Islet of Langerhans (tissue), 1 donor: ENCODE measurements around the gene PEX10.
"Not testable (repeated sequence)": the region's sequence is repeated elsewhere in the genome, so short reads cannot be mapped to it uniquely, and the experiment has no call there.

Source experiments
- FAIRE-seq: peaks from one replicate; lab custom pipeline; 2011; peaks lifted over from hg19 to GRCh38; lab: Jason Lieb, UNC

The PEX10 gene

GRCh38 chr1:2412395-2412772 is at the start of gene PEX10:
Gene PEX10, minus strand, starts transcription at chr1:2412564. Its CDS starts 62 bp downstream, at chr1:2412502.
- FAIRE-seq = no peak

GRCh38 chr1:2460996-2461751 is 48.8 kb upstream of the PEX10 start:
- no peak for FAIRE-seq

DNA sequence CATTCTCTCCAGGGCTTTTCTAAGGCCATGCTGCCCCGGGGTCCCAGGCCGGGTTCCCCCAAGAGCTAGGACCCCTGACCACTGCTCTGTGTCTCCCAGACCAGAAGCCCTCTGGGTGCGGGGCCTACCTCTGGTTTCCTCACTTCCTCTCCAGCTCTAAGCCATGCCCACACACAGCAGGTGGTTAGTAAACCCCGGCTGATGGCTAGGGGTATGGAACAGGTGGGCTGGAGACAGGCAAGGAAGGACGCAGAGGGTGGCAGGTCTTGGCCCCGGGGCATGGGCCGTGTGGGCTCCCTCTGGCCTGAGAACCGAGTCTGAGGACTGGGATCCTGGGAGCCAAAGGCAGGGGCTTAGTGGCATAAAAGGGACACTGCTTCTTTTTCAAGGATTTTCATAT is 47.8 kb upstream of the PEX10 start:
- no peak for FAIRE-seq

DNA sequence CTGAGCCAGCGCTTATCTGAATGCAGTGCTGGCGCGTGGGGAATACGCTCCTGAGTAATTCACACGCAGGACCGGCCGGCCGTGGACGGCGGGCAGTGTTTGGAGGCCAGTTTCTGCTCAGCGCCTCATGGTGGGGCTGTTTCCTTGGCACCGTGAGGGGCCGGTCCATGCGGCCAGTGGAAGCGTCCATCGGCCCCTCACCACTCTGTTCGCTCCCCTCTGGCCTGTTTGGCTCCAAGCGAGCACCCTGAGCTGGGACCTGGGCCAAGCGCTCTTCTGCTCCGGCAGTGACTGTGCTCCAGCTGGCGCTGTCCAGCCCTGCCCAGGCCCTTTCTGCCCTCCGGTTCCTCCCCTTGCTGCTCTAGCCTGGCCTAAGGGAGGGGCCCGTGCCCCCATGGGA is 47.4 kb upstream of the PEX10 start:
- FAIRE-seq = no peak

DNA sequence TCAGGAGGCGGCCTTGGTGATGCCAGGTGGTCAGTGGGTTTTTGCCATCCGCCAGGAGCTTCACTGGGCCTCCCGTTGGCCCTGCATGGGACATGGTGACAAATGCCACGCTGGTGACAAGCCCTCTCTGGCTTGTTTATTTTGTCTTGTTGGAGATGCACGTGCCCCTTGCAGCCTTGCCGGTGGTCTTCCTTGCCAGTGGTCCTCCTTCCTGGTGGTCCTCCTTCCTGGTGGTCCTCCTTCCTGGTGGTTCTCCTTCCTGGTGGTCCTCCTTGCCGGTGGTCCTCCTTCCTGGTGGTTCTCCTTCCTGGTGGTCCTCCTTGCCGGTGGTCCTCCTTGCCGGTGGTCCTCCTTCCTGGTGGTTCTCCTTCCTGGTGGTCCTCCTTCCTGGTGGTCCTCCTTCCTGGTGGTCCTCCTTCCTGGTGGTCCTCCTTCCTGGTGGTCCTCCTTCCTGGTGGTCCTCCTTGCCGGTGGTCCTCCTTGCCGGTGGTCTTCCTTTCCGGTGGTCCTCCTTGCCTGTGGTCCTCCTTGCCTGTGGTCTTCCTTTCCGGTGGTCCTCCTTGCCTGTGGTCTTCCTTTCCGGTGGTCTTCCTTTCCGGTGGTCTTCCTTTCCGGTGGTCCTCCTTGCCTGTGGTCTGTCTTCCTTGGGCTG is 46.9 kb upstream of the PEX10 start:
- FAIRE-seq = not testable (repeated sequence)

DNA sequence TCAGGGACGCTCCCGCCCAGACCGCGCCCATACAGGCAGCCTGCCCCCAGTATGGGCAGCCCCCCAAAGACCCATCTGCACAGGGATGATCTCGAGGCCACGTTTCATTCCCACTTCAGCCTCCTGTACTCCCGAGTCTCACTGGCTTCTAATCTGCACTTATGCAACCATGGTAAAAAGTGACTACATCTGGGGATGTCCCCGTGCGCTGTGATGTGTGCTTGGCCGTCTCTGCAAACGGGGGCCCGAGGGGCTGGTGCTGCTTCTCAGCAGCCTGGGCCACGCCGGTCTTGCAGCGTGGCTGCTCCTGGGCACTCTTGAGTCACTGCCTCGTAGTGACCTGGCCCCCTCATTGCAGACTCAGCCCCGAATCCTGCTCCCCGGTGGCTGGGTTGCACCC is 46.3 kb upstream of the PEX10 start:
- no peak for FAIRE-seq

DNA sequence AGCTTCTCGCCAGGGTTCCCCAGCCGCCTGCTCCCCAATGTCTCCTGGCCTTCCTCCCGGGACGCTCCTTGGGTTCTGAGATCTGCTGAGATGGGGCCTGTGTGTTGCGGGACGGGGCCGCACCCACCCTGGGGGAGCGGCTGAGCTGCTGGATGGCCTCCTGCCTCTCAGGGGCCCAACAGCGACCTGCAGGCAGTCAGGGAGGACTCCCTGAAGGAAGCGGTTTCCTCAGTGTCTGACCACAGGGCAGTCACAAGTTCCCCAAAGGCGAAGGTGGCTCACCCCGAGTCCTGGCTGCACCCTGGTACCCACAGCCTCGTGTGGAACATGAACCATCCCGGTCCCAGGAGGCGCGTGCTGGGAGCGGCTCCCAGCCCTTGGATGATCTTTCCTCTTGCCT is 45.1 kb upstream of the PEX10 start:
- FAIRE-seq = no peak

DNA sequence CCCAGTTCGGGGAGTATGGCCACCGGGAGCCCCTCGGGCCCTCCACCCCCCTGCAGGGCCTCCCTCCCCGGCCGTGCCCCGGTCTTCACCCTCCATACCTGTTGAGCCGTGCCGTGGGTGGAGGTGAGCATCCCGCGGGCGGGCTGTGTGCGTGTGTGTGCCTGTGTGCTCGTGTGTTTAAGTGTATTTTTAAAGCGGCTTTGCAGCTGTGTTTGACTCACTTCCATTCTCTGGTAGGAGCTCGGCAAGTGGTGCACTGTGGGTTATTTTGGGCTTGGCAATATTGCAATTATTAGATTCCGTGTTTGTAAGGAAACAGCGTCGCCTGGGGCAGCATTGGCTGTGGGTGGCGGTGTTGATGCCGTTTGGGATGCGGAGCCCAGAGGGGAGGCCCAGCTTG is 43.4 kb upstream of the PEX10 start:
- no peak for FAIRE-seq

GRCh38 chr1:2454227-2454626 is 41.9 kb upstream of the PEX10 start:
- FAIRE-seq = no peak

GRCh38 chr1:2452932-2453315 is 40.6 kb upstream of the PEX10 start:
- no peak for FAIRE-seq

GRCh38 chr1:2452201-2452931 is 40.0 kb upstream of the PEX10 start:
- no peak for FAIRE-seq

DNA sequence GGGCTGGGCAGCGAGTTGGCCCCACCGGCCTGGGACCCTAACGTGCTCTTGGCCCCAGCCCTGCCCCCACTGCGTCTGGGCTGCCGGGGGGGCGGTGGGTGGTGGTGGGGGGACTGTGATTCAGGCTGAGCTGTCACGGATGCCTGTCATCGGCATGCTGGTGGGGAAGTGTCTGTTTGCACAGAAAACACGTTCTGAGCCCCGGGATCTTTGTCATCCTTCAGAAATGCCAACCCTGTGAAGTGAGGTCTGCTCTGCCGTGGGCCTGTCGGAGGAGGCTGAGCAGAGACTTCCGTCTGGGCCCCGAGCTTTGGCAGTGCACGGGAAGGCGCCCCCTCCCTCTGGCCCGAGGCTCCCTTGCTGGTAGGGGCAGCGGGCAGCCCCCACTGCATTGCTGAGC is 39.4 kb upstream of the PEX10 start:
- no peak for FAIRE-seq

DNA sequence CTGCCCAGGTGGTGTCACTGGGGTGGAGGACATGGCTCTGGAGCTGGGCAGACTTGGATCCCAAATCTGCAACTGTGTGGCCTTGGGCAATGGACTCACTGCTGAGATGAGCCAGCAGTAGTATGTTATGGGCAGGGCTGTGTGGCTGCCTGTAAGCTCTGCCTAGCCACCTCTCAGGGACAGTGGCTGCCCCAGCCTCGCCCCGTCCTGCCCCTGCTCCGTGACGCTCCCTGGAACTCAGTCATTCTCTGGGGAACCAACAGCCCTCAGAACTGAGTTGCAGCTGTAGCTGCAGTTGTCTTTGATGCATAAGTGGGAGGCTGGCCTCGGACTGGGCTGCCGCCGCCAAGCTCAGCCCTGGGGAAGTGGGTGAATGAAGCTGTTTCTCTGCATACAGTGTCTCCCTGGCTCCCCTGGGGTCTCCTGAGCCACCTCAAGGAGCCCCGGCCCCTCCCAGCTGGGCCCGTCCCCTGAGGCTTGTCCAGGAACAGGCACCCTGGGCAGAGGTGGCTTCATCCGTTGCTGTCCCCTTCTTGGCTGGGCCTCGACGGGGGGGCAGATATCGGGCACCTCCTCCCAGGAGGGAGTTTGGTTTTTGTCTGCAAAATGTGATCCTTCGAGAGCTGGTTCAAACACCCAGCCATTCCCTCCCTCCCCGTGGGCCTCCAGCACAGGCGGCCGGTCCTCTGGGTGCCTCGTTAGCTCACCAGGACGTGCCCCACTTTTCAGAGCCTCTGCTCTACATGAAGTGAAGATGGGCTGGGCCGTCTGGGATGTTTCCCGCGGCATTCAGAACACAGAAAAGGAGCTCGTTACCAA is 37.5 kb upstream of the PEX10 start:
- no peak for FAIRE-seq

DNA sequence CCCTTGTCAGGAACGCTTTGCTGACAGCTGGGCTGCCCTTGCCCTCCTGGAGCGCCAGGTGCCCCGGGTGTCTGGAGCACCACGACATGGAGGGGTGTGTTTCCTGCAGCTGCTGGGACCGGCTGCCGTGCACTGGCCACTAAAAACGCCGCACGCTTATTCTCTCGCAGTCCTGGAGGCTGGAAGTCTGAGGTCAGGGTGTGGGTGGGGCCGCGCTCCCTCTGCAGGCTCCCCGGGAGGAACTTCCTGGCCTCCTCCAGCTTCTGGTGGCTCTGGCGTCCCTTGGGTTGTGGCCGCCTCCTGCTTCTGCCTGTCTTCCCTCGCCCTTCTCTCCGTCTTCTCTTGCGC is 35.7 kb upstream of the PEX10 start:
- no peak for FAIRE-seq

DNA sequence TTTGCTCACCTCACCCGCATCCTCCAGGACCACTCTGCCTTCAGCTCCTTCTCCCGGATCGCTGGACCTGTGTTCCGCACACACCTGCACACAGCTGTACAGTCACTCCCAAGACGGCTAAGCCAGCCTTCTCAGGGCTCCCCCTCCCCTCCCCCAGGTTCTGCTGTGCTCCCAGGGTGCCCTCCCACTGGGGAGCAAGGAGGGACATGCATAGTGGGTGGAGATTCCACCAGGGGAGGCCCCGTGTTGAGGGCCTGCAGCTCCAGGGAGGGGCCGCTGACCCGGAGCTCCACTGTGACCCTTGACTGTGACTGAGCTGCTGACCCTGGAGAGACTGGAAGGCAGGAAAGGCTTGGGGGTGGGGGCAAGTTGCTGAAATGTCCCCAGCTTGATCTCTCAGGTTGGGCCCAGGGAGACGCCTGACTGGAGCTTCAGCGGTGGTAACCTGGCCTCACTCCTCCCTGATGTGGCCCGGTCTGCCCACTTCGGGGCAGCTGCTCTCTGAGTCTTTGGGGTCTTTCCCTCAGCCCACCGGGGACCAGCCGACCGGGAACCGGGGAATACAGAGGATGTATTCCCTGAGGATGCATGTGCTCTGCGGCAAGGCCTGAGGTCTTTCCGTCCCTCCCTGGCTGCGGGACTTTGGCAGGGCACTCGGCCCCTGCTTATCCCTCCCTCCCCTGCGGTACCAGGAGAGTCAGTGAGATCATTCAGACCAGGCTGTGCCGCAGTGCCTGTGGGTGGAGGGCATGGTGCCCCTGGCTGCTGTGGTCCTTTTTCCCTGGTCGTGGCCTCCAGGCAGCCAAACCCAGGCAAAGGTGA is 35.1 kb upstream of the PEX10 start:
- no peak for FAIRE-seq

- FAIRE-seq = no peak
Measured at GRCh38 chr1:2446861-2447260, 34.5 kb upstream of the PEX10 start.

GRCh38 chr1:2446394-2446793 is 34.0 kb upstream of the PEX10 start:
- no peak for FAIRE-seq

DNA sequence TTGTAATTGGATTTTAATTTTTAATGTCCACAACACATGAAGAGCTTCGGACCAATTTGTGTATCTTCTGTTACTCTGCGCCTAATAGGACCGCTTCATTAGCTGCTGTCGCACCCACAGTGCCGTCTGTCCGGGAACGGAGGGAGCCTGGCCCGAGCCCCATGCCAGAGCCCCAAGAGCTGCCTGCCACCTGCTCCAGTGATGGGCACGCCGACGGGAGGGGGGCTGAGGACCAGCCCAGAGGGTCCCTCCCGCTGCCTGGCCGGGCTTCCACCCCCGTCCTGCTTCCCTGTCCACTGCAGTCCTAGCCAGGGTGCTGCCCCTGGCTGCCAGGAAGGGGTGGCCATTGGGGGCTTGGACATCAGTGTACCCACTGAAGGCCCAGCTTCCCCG is 33.5 kb upstream of the PEX10 start:
- FAIRE-seq = no peak

DNA sequence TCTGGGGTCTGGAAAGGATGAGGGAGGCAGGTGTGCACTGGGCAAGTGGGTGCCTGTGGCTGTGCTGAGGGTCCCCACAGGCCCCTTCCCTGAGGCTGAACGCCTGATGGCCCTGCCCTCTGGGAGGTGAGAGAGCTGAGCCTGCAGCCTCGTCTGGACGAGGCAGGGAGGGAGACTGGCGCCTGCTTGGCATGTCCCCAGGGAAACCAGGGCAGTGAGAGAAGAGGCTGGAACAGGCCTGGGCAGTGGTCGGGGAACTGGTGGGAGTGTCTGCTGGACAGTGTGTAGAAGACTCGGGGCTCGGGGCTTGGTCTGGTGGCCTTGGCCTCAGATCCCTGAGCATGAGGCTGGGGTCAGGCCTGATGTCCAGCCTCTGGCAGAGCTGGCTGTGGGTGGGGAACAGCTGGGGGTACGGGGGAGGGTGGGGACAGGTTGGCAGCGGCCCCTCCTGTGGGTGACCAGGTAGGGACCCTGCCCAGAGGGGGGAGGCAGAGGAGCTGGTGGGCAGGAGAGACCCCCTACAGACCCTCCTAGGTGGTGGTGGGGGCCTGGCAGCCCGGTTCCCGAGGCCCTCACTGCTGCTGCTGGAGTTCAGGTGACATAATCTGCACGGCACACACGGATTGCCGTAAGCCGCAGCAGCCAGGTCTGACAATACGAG is 32.9 kb upstream of the PEX10 start:
- FAIRE-seq = no peak

DNA sequence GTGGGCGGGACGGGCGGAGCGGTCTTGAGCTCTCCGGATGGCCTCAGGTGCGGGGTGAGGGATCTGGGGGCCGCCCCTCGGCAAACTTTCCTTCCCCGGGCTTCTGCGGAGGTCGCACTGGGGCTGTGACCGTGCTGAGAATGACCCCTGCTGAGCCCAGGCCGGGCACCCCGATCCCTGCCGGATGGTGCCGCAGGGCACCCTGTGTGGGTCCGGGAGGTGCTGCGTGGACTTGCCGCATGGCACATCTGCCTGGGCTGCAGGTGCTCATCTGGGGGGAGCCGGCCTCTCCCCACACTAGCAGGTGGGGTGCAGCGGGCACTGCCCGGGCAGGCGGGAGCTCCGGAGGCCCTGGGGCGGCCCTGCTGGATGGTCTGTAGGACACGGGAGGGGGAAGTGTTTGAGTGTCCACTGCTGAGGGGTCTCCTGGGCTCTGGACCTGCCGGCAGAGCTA is 31.8 kb upstream of the PEX10 start:
- FAIRE-seq = no peak
